COR-L47 (cell line): ENCODE results near the gene CLIP4.
A peak's percentile ranks its signal among the peaks of the same experiment; 100 is the strongest.
"Not testable (repeated sequence)": the region's sequence is repeated elsewhere in the genome, so short reads cannot be mapped to it uniquely, and the experiment has no call there.

ENCODE experiments used
- DNase-seq: peaks from one replicate; lab custom pipeline; 2025; lab: John Stamatoyannopoulos, UW

The CLIP4 gene

DNA sequence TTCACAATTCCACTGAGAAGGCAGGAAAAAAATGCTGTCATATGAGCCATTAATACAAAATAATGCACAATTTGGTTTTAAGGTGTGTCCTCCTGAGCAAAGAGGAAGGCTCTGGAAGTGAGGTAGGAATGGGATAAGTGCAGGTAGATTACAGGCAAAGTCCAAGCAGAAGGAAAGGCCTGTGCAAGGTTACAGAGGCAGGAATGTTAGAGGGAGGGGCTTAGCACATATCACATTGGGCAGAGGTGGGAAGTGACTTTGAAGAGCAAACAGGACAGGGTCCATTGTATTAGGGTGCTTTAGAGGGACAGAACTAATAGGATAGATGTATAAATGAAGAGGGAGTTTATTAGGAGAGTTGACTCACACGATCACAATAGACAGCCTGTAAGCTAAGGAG, 14.7 kb upstream of the CLIP4 start:
- DNase-seq = no peak

DNA sequence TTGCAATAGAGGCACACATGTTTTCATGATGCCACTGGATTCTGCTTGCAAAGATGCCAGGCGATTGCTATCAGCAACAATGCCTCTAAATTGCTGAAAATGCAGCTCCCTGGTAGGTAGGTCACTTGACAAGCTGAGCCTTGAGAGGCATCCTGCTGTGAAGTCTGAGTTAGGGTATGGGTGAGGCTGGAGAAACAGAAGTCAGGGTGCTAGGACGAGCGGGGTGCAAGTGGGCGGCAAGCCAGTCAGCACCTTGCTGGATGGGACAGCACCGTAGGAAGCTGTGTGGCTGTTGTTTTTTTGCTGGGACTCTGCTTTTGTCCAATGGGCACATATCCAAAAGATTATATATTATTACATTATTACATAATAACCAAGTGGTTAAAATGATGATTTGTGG, 10.5 kb upstream of the CLIP4 start:
- peak; percentile 7 for DNase-seq

DNA sequence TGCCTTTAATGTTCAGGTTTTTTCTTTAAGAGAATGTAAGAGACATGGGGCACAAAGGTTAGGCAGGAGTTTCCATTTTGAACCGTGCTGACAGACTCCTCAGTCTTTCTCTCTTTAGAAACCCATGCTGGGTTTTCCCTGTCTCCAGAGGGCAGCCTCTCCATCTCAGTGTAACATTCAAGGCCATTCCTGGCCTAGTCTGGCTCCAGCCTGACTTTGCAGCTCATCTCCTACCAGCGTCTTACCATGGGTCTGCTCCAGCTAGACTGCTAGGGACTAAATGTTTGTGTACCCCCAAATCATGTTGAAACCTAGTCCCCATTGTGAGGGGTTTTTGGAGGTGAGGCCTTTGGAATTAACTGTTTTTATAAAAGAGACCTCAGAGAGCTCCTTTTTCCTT, 9.8 kb upstream of the CLIP4 start:
- no peak for DNase-seq

DNA sequence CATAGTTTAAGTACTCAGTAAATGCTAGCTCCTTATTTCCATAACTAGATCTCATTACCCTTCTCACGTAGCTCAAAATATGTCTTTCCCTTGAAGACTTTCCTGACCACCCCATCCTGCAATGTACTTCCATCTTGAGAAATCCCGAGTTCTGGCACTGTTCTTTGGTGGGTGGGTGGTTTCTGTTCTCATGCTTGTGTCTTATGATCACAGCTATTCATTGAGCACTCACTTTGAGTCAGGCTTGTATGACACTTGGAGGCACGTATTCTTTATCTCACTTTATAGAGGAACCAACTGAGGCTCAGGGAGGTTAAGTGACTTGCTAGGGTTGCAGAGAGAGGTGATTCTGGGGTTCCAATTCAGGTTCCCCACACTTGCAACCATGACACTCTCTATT, 9.0 kb upstream of the CLIP4 start:
- DNase-seq = no peak

DNA sequence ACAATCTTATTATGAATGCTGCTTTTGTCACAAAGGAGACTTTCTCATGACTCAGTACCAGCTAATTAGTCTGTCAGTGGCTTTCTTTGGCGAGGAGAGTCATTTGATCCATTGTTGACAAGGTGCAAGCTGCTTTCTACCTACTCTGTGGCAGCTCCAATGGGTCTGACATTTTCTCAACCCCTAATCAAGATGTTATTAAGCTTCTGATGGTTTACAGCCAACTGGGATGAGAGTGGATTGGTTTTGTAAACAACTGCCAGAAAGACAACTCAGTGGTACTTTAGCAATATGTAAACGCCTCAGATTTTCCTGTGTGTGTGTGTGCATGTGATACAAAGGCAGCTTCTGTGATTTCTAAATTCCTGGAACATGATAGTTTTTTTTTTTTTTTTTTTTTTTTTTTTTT, 8.2 kb upstream of the CLIP4 start:
- peak; percentile 87 for DNase-seq

DNA sequence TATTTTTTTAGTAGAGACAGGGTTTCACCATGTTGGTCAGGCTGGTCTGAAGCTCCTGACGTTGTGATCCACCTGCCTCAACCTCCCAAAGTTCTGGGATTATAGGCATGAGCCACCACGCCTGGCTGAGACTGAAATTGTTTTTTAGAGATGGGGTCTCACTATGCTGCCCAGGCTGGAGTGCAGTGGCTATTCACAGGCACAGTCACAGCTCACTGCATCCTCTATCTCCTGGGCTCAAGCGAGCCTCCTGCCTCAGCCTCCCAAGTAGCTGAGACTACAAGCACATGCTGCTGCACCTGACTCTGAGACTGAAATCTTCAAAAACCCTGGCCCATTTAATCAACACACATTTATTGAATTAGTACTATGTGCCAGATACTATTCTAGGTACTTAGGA, 7.7 kb upstream of the CLIP4 start:
- DNase-seq = not testable (repeated sequence)

DNA sequence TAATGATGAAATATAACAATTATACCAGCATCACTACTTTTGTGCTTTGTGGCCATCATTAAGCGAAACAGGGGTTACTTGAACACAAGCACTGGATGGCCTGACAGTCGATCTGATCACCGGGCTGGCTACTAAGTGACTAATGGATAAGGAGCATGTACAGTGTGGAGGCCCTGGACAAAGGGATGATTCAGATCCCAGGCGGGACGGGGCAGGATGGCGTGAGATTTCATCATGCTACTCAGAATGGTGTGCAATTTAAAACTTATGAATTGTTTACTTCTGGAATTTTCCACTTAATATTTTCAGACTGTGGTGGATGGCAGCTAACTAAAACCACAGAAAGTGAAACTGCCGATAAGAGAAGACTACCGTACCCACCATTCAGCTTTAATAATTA, 7.0 kb upstream of the CLIP4 start:
- no peak for DNase-seq

GRCh38 chr2:29109246-29109645, 6.0 kb upstream of the CLIP4 start:
- DNase-seq = no peak

DNA sequence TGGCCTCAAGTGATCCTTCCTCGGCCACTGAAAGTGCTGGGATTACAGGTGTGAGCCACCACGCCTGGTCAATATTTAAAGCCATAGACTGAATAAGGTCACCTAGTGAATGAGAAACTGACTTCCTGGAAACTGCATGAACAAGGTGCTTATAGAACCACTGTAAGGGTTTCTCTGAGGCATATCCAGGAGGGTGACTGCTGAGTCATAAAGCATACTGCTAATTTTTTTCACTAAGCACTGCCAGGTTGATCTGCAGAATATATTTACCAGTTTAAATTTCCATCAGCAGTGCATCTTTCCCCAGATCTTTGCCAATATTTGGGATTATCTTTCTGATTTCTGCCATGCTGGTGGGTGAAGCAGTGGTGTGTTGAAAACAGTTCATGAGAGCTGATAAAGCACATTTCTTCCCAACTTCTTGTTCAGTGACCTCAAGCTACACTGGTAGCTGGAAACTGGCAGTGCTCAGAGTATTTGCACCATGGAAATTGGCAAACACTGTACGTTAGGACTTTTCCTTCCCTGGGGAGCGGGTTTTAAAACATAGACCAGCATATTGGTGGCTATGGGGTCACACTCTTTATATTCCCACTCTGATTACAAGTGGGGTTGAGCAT, 4.2 kb upstream of the CLIP4 start:
- no peak for DNase-seq

- DNase-seq = no peak
Measured at GRCh38 chr2:29112379-29112778, 2.8 kb upstream of the CLIP4 start.

GRCh38 chr2:29113027-29113686, 2.1 kb upstream of the CLIP4 start:
- no peak for DNase-seq

GRCh38 chr2:29113891-29114321, 1.3 kb upstream of the CLIP4 start:
- DNase-seq = peak; percentile 30

GRCh38 chr2:29114586-29114945, 649 bp upstream of the CLIP4 start:
- no peak for DNase-seq

GRCh38 chr2:29115797-29116781, 874 bp downstream of the CLIP4 start:
- peak; percentile 22 for DNase-seq

DNA sequence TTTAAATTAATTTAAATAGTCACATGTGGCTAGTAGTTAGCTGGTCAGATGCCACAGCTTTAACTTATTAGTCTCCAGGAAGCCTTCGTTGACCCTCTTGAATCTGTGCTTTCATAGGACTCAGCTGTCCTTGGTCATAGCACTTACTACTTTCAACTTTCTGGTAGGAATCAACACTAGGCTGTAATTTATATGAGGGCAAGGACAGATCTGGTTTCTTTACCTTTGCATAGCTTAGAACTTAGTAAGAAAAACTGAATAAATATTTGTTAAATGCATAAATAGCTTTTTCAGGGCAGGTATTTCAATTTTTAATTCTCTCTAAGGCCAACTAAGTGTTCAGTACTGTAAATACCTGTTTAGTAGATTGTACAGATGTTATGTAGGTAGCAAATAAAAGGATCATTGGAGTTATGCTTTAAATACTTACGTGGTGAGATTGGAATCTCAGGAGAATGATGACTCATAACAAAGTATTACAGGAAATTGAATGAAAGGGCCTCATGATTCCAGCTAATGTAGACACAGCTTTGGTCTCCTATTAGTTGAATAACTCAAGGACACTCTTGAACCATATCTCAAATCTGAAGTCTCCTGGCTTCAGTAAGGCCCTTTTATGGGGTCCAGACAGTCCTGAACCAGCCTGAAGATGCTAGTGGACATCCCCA, 2.6 kb downstream of the CLIP4 start:
- no peak for DNase-seq

DNA sequence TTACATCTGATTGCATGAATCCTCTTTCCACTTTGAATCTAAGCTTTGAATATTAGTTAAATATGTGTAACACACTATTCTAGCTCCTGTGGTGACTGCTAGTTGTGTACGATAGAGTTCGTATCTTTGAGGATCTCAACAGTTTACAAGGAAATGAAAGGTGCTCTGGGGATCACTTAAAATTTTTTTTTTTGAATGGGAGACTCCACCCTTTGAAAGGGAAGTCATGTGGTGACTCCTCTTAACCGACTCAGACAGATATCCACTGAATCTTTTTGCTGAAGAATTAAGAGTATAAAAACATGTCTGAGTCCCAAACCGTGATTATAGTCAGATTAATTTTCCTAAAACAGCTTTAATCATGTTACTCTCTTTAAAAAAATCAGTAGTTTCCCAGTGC, 4.0 kb downstream of the CLIP4 start:
- DNase-seq = no peak

DNA sequence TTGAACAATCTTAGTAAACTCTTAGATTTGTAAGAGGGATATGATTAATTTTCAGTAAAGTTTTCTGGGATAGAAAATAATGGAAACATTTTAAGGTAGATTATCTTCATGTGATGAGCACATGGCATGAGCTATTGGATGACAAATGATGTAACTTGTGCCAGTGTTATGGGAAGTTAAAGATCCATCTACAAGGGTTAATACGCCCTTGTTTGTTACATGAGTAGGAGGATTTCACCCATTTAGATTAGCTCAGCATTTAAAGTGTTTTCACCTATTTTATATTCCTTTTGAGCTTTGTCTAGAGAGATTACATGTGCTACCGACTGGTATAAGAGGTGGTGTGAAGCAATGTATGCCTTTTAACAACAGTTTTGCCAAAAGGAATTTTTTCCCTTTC, 5.6 kb downstream of the CLIP4 start:
- no peak for DNase-seq

GRCh38 chr2:29123617-29124349, 8.6 kb downstream of the CLIP4 start:
- no peak for DNase-seq

DNA sequence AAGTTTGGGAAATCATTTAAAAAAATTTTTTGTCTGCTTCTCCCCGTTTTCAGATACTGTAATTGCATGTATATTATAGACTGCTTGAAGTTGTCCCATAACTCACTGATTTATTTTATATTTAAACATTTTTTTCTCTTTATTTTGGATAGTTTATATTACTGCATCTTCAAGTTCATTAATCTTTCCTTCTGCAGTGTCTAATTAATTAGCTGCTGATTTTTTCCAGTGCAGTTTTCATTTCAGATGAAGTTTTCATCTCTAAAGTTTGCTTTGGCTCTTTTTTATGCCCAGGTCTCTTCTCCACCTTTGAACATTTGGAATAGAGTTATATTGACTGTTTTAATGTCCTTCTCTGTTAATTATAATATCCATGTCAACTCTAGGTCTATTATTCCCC, 9.3 kb downstream of the CLIP4 start:
- DNase-seq = no peak

GRCh38 chr2:29129586-29130281, 14.5 kb downstream of the CLIP4 start:
- DNase-seq = no peak

DNA sequence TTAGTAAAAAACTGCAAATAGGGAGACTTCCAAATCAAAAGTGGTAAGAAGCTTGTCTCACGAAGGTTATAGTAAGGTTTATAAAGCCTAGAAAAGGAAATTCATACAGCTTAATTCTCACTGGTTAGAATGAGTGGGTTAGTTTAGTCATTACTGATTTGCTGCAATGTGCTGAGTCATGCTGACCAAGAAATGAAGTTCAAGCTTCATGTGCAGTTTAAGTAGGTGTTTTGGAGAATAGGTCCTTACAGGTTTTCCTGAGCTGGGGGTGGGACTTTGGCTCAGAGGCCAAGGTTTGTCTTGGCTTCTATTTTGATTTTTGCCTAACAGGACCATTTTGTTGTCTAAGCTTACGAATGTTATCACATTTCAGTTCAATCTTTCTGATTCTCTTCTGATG, 15.1 kb downstream of the CLIP4 start:
- no peak for DNase-seq
